ENCODE measurements around the gene RABGAP1.

GRCh38 chr9:122949696-122950095 lies 8.9 kb downstream of the RABGAP1 start:
- TF ChIP-seq CTCF (IDR thresholded peaks at IDR 0.05), result no peak
- no peak for TF ChIP-seq POLR2AphosphoS5 (IDR thresholded peaks at IDR 0.05)
